Endometrial microvascular endothelial cells (primary cell): ENCODE measurements around the gene SKP1. TPM values are rescaled to one million over a fixed set of nuclear protein-coding genes. Genes with fewer than 3 reads are reported as not detected.

Source experiments
- in situ Hi-C: cut with HindIII; loops from 2 replicates; pipeline ENCODE4 v1.10.0; 2017; ENCODE audit warnings: low sequenced_read_pairs, low pct_unique_long_range_greater_than_20kb; ENCODE audit errors: inconsistent ontology term
- total RNA-seq: library from RNA; depleted of rRNA; stranded (reverse); fragments of >200 nt; gene quantifications from one replicate; pipeline ENCODE4 v1.2.3, GENCODE V29; 2015; ENCODE audit errors: inconsistent ontology term

The SKP1 gene
- total RNA-seq, 1 donor from 2014 or later: 339 TPM

- in situ Hi-C loops: no loop called here
These were observed 29.9 kb downstream of the SKP1 start for GRCh38 chr5:134146651-134147518.

GRCh38 chr5:134145779-134146581 is 30.8 kb downstream of the SKP1 start:
- in situ Hi-C loops: no loop called here

GRCh38 chr5:134145041-134145757 is 31.6 kb downstream of the SKP1 start:
- in situ Hi-C loops: no loop called here

GRCh38 chr5:134143944-134144941 is 32.5 kb downstream of the SKP1 start:
- in situ Hi-C loops: no loop called here

- in situ Hi-C loops: no loop called here
These were observed 33.3 kb downstream of the SKP1 start for GRCh38 chr5:134143431-134143830.

- in situ Hi-C loops: no loop called here
These were observed 33.9 kb downstream of the SKP1 start for GRCh38 chr5:134142806-134143205.

- in situ Hi-C loops: no loop called here
These were observed 34.7 kb downstream of the SKP1 start for GRCh38 chr5:134142052-134142451.

GRCh38 chr5:134141331-134142050 is 35.3 kb downstream of the SKP1 start:
- in situ Hi-C loops: no loop called here

GRCh38 chr5:134140530-134141201 is 36.1 kb downstream of the SKP1 start:
- in situ Hi-C loops: no loop called here

GRCh38 chr5:134139891-134140469 is 36.8 kb downstream of the SKP1 start:
- in situ Hi-C loops: no loop called here

- in situ Hi-C loops: no loop called here
These were observed 37.3 kb downstream of the SKP1 start for GRCh38 chr5:134139377-134139851.

- in situ Hi-C loops: no loop called here
These were observed 38.1 kb downstream of the SKP1 start for GRCh38 chr5:134138416-134139376.

GRCh38 chr5:134136771-134137170 is 40.0 kb downstream of the SKP1 start:
- in situ Hi-C loops: no loop called here

GRCh38 chr5:134136221-134136631 is 40.5 kb downstream of the SKP1 start:
- in situ Hi-C loops: no loop called here

GRCh38 chr5:134135091-134135655 is 41.6 kb downstream of the SKP1 start:
- in situ Hi-C loops: no loop called here
